Mesangial cell (primary cell): ENCODE results near the gene USP9Y. TPM values are rescaled to one million over a fixed set of nuclear protein-coding genes. Genes with fewer than 3 reads are reported as not detected.

ENCODE experiments used
- total RNA-seq: library from RNA; depleted of rRNA; stranded (reverse); fragments of >200 nt; gene quantifications from 2 replicates; pipeline ENCODE4 v1.2.3, GENCODE V29; 2015

Gene USP9Y
- total RNA-seq: not detected in 2 replicates

DNA sequence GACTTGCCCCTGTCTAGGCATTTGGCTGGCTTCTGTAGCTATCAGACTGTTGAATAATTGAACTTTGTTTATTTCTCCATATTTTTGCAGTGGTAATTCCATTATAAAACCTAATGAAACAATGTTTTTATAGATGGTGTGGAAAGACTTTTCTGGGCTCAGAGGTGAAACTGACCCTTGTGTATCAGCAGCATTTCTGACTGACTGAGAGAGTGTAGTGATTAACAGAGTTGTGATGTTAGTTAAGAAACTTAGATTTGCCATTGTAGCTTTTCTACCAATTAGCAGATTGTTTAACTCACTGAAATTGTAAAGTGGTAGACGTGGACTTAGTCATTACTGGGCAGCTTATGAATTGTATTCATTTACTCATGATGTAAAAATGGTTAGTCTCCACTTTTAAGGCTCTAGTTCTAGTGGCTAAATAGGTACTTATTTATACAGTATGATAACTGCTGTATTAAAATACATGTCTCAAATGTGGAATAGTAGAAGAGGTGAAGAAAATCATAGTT lies at the start of gene USP9Y:
Gene USP9Y (plus strand): TSS at position 51 of the 515 bp plus-strand sequence. CDS start 8,217 bp downstream, outside the sequence.

GRCh38 chrY:12904618-12905516 lies 203.8 kb downstream of the USP9Y start, which contains the start of gene DDX3Y:
Gene DDX3Y, plus strand, starts transcription at chrY:12904868. Its CDS starts 69 bp downstream, at chrY:12904937.

Other genes with a start within 250 kb of the USP9Y start
- not detected in 2 replicates for gene DDX3Y, start 203.6 kb downstream of the USP9Y start, total RNA-seq